ENCODE data around the gene GPR149. TPM values are rescaled to one million over a fixed set of nuclear protein-coding genes. Genes with fewer than 3 reads are reported as not detected.
"Not testable (repeated sequence)": the region's sequence is repeated elsewhere in the genome, so short reads cannot be mapped to it uniquely, and the experiment has no call there.

Gene GPR149
- total RNA-seq, 4 donors from 2014 or later = not detected

DNA sequence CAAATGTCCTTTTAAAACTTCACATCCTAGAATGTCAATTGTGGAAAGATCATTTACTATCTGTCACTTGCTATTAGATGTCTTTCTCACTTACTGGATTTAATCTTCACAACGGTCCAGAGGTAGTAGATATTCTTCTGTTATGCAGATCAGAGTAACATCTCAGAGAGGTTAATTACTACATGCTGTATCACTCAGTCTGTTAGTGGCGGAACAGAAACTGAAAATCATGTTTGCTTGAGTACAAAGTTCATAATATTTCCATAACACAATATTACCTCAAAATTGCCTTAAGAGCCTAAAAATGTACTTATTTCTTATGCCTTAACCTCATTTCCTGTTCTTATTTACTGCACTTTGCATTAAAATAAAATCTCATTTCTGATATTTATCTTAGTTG is 28.6 kb upstream of the GPR149 start:
- Histone ChIP-seq H3K9me3 (no peaks in the 10 kb centered on the region), H3K36me3 (no peaks in the 10 kb centered on the region), H3K4me3 (no peak overlapping the region), H3K27ac (no peak overlapping the region), H3K27me3 (no peaks in the 10 kb centered on the region), H3K4me1 (no peaks in the 10 kb centered on the region)
- ATAC-seq = no peak
- no peak for DNase-seq
- TF ChIP-seq, protein P1, sequence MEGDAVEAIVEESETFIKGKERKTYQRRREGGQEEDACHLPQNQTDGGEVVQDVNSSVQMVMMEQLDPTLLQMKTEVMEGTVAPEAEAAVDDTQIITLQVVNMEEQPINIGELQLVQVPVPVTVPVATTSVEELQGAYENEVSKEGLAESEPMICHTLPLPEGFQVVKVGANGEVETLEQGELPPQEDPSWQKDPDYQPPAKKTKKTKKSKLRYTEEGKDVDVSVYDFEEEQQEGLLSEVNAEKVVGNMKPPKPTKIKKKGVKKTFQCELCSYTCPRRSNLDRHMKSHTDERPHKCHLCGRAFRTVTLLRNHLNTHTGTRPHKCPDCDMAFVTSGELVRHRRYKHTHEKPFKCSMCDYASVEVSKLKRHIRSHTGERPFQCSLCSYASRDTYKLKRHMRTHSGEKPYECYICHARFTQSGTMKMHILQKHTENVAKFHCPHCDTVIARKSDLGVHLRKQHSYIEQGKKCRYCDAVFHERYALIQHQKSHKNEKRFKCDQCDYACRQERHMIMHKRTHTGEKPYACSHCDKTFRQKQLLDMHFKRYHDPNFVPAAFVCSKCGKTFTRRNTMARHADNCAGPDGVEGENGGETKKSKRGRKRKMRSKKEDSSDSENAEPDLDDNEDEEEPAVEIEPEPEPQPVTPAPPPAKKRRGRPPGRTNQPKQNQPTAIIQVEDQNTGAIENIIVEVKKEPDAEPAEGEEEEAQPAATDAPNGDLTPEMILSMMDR (IDR thresholded peaks at IDR 0.05 in 4 of 5, conservative IDR thresholded peaks at IDR 0.05 in 1 of 5) = no peak
- no peak for TF ChIP-seq POLR2A (IDR thresholded peaks at IDR 0.05)
- in situ Hi-C loops (cut with MboI; ENCODE audit: low sequenced_read_pairs in 4 of 4) (no loop called here), intact Hi-C loops (cut with DNase I; ENCODE audit: low total_unique reads) (no loop called here)

- in situ Hi-C loops (cut with MboI; ENCODE audit: low sequenced_read_pairs in 4 of 4); H3K36me3 ChIP-seq; intact Hi-C loops (cut with DNase I; ENCODE audit: low total_unique reads); ATAC-seq; H3K4me1 ChIP-seq; DNase-seq; H3K9me3 ChIP-seq; H3K4me3 ChIP-seq; H3K27ac ChIP-seq; H3K27me3 ChIP-seq: not testable (repeated sequence)
These were observed 9.1 kb upstream of the GPR149 start for GRCh38 chr3:154439081-154439480.

GRCh38 chr3:154431043-154431442 is 1.1 kb upstream of the GPR149 start:
- Histone ChIP-seq H3K4me1 (no peaks in the 10 kb centered on the region), H3K4me3 (no peak overlapping the region), H3K36me3 (no peaks in the 10 kb centered on the region), H3K27me3 (peaks cover 17 to 18% (median 18%) of the 10 kb centered on the region in 3 donors), H3K9me3 (no peaks in the 10 kb centered on the region), H3K27ac (no peak overlapping the region)
- in situ Hi-C loops (cut with MboI; ENCODE audit: low sequenced_read_pairs in 4 of 4) (no loop called here), intact Hi-C loops (cut with DNase I; ENCODE audit: low total_unique reads) (no loop called here)
- ATAC-seq (no peak), DNase-seq (no peak)
- TF ChIP-seq, protein P1 (IDR thresholded peaks at IDR 0.05 in 4 of 5, conservative IDR thresholded peaks at IDR 0.05 in 1 of 5) = no peak
- no peak for TF ChIP-seq POLR2A (IDR thresholded peaks at IDR 0.05)

DNA sequence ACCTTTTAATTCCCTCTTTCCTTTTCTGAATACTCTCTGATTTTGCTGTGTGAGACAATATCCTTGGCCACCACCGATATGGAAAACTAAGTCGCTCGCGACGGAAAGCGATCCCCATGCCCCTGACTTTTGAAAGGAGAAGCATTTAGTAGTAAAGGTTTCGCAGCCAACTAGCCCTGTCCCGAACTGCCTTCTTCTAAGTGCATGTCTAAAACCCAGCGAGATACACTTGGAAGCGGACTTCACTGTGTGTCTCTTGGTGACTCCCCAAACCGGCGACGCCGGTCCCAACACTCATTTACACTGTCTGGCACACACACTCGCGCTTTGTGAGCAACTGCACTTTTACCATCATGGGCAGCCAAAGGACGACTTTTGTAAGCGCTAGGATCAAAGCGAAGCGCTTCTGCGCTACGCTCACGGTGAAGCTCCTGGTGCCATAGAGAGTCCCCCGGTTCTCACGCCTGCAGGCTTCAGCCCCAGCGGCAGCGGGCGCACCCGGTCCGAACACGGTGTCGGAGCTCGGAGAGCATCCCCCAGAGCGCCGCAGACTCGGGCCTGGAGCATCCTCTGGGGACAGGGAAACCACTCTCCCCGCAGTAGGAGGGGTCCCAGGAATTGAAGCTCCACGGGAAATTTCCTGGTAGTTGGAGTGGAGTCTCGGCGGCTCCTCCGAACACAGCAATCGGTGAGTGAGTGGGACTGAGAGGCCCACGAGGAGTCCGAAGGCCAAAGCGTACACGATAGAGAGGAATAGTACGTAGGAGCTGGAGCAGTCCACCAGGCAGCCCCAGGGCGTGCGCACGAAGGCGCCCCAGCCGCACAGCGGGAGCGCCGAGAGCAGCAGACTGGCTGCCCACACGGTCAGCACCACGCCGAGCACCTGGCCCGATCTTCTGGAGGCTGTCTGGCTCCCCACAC is 1.4 kb downstream of the GPR149 start:
- TF ChIP-seq POLR2A (IDR thresholded peaks at IDR 0.05) = no peak
- TF ChIP-seq, protein P1 (IDR thresholded peaks at IDR 0.05 in 4 of 5, conservative IDR thresholded peaks at IDR 0.05 in 1 of 5) = no peak
- Histone ChIP-seq H3K36me3 (no peaks in the 10 kb centered on the region), H3K4me1 (no peaks in the 10 kb centered on the region), H3K9me3 (no peaks in the 10 kb centered on the region), H3K27ac (no peak overlapping the region), H3K4me3 (no peak overlapping the region), H3K27me3 (peaks cover 17 to 18% (median 18%) of the 10 kb centered on the region in 3 donors)
- DNase-seq (no peak), ATAC-seq (no peak)
- in situ Hi-C loops (cut with MboI; ENCODE audit: low sequenced_read_pairs in 4 of 4) = no loop called here
- intact Hi-C loops (cut with DNase I; ENCODE audit: low total_unique reads) = no loop called here

DNA sequence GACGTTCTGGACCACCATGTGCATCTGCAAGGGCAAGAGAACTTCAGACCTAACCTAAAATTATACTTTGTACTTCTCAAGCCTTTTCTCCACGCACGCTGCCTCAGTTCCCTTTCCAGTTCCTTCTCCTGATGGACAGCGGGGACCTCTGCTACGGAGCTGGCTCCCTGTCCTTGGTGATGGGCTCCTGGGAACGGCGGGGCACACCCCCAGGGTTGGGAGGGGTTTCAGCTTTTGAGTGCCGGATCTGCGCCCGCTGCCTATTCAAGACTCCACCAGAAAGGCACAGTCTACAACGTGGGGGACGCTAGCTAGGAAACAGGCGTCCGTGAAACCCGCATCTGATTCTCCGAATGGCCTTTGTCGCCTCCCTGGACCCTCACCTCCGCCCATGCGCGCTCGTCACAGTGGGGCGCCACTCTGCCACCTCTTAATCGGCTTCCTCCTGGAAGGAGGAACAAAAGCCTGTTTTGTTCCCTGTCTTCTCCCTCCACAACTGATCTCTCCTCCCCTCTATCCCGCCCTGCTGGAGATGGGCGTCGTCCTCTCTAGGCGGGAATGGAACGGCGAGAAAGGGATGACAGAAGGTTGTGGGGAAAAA is 2.2 kb downstream of the GPR149 start:
- intact Hi-C loops (cut with DNase I; ENCODE audit: low total_unique reads) (no loop called here), in situ Hi-C loops (cut with MboI; ENCODE audit: low sequenced_read_pairs in 4 of 4) (no loop called here)

More for the DNA sequence above, 2.2 kb downstream of the GPR149 start:
- Histone ChIP-seq H3K4me1 (no peaks in the 10 kb centered on the region), H3K27ac (no peak overlapping the region), H3K27me3 (peaks cover 17 to 18% (median 18%) of the 10 kb centered on the region in 3 donors), H3K36me3 (no peaks in the 10 kb centered on the region), H3K4me3 (no peak overlapping the region), H3K9me3 (no peaks in the 10 kb centered on the region)
- TF ChIP-seq, protein P1 (IDR thresholded peaks at IDR 0.05 in 4 of 5, conservative IDR thresholded peaks at IDR 0.05 in 1 of 5) = no peak
- TF ChIP-seq POLR2A (IDR thresholded peaks at IDR 0.05) = no peak
- DNase-seq (no peak), ATAC-seq (no peak)
